ENCODE data around the gene HS3ST3A1. TPM values are rescaled to one million over a fixed set of nuclear protein-coding genes. Genes with fewer than 3 reads are reported as not detected.

HS3ST3A1 gene
- total and polyA plus RNA-seq, 2 of the 4 experiments (the other 2 are of a cell fraction) = 8.8 to 9.0 TPM

GRCh38 chr17:13635951-13636350 is 34.2 kb upstream of the HS3ST3A1 start:
- TF ChIP-seq MAFK (IDR thresholded peaks at IDR 0.05; ENCODE audit: low read depth, low read length) = no peak
- no peak for TF ChIP-seq SMC3 (IDR thresholded peaks at IDR 0.05; ENCODE audit: low read depth, low read length)
- TF ChIP-seq MAZ (IDR thresholded peaks at IDR 0.05; ENCODE audit: borderline replicate concordance, low read depth, low read length) = no peak
- TF ChIP-seq FOS (IDR thresholded peaks at IDR 0.05; ENCODE audit: low read depth, low read length) = no peak
- no peak for TF ChIP-seq RAD21 (IDR thresholded peaks at IDR 0.05; ENCODE audit: low read length)
- TF ChIP-seq RCOR1 (IDR thresholded peaks at IDR 0.05; ENCODE audit: insufficient replicate concordance, low read length) = no peak
- TF ChIP-seq MXI1 (IDR thresholded peaks at IDR 0.05; ENCODE audit: borderline replicate concordance, low read depth, low read length) = no peak
- TF ChIP-seq, protein P1, sequence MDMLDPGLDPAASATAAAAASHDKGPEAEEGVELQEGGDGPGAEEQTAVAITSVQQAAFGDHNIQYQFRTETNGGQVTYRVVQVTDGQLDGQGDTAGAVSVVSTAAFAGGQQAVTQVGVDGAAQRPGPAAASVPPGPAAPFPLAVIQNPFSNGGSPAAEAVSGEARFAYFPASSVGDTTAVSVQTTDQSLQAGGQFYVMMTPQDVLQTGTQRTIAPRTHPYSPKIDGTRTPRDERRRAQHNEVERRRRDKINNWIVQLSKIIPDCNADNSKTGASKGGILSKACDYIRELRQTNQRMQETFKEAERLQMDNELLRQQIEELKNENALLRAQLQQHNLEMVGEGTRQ (IDR thresholded peaks at IDR 0.05; ENCODE audit: low read depth, low read length) = no peak
- no peak for TF ChIP-seq NFE2L2 (IDR thresholded peaks at IDR 0.05; ENCODE audit: low read depth, low read length)
- TF ChIP-seq, protein P2, sequence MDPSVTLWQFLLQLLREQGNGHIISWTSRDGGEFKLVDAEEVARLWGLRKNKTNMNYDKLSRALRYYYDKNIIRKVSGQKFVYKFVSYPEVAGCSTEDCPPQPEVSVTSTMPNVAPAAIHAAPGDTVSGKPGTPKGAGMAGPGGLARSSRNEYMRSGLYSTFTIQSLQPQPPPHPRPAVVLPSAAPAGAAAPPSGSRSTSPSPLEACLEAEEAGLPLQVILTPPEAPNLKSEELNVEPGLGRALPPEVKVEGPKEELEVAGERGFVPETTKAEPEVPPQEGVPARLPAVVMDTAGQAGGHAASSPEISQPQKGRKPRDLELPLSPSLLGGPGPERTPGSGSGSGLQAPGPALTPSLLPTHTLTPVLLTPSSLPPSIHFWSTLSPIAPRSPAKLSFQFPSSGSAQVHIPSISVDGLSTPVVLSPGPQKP (IDR thresholded peaks at IDR 0.05; ENCODE audit: borderline replicate concordance, low read depth, low read length) = no peak
- TF ChIP-seq BHLHE40 (IDR thresholded peaks at IDR 0.05; ENCODE audit: low read depth, low read length) = no peak
- no peak for TF ChIP-seq CEBPB (IDR thresholded peaks at IDR 0.05; ENCODE audit: low read depth, low read length)
- no peak for TF ChIP-seq RFX5 (IDR thresholded peaks at IDR 0.05; ENCODE audit: low read depth, low read length)
- DNase-seq (no peak), ATAC-seq (ENCODE audit: low read depth) (no peak)
- Histone ChIP-seq H3K9me3 (ENCODE audit: control insufficient read depth, insufficient read depth, low read length) (no peaks in the 10 kb centered on the region), H2BK5ac (ENCODE audit: low read depth, low read length, poor library complexity, severe bottlenecking) (no peak overlapping the region), H4K8ac (ENCODE audit: low read depth in 2 of 2, low read length in 2 of 2) (no peak overlapping the region), H3K27ac (ENCODE audit: insufficient read depth, low read length) (no peak overlapping the region), H3K79me1 (ENCODE audit: low read depth in 1 of 2, low read length in 2 of 2) (no peaks in the 10 kb centered on the region), H3K56ac (ENCODE audit: extremely low read depth, insufficient read depth, low read length) (no peak overlapping the region), H3K27me3 (ENCODE audit: control insufficient read depth, insufficient read depth, low read length) (no peaks in the 10 kb centered on the region), H3K9ac (ENCODE audit: low read depth, low read length) (no peak overlapping the region), H2BK20ac (ENCODE audit: low read depth, low read length) (no peak overlapping the region), H3K4ac (ENCODE audit: low read depth, low read length) (no peak overlapping the region), H3K4me2 (ENCODE audit: low read depth, low read length) (no peak overlapping the region), H3K18ac (ENCODE audit: low read depth, low read length) (no peak overlapping the region), H4K91ac (ENCODE audit: insufficient read depth, low read depth, low read length) (no peak overlapping the region), H3K4me1 (ENCODE audit: control insufficient read depth, insufficient read depth, low read length) (peaks cover 2% of the 10 kb centered on the region; the same call in 1 of the 2 replicates), H2BK15ac (ENCODE audit: low read depth, low read length) (0 out of 3 replicates have a peak overlapping the region, but pooled peaks have one; percentile 44), H3K4me3 (ENCODE audit: insufficient read depth, low read depth, low read length) (no peak overlapping the region), H4K5ac (ENCODE audit: low read depth, low read length) (no peak overlapping the region), H2BK120ac (ENCODE audit: low read depth, low read length) (no peak overlapping the region), H2AFZ (replicated peaks; ENCODE audit: low read length, poor library complexity) (no peak overlapping the region), H3K23ac (ENCODE audit: low read depth, low read length) (no peak overlapping the region), H4K20me1 (ENCODE audit: insufficient read depth, low read length) (no peaks in the 10 kb centered on the region), H3K14ac (replicated peaks; ENCODE audit: low read depth, low read length) (no peak overlapping the region), H3K36me3 (ENCODE audit: control insufficient read depth, insufficient read depth, low read length) (no peaks in the 10 kb centered on the region), H2AK9ac (replicated peaks; ENCODE audit: low read depth, low read length, poor library complexity) (no peak overlapping the region), H2AK5ac (ENCODE audit: low read depth, low read length) (no peak overlapping the region), H3K9me1 (ENCODE audit: insufficient read depth, low read length) (no peaks in the 10 kb centered on the region)
- dilution Hi-C loops (cut with HindIII; ENCODE audit: low sequenced_read_pairs, unreplicated experiment) = no loop called here
- intact Hi-C loops (cut with micrococcal nuclease) = no loop called here
- BruUV-seq (replicated peaks) = no TSS peak
- POLR2A ChIA-PET (ENCODE audit: unreplicated experiment) = no interaction called here
- in situ Hi-C loops (cut with MboI; ENCODE audit: low sequenced_read_pairs) = no loop called here
- WGBS, 2 experiments (ENCODE audit: extremely low coverage in 2 of 2, insufficient read length in 1 of 2) = no CpG with 5 or more reads among the region's 5 CpGs
- CTCF ChIA-PET = interaction anchor here (0.6 kb wide), 1 partner anchor 15 kb away, joined by 3 read pairs; no protein-coding TSS in a partner anchor
